Umbilical cord (tissue), 2 donors: Measurements from ENCODE around the gene PDE11A. TPM values are rescaled to one million over a fixed set of nuclear protein-coding genes. Genes with fewer than 3 reads are reported as not detected.

Source experiments
- DNase-seq: peaks from one replicate; pipeline ENCODE4 v3.0.0-alpha.2; 2015; ENCODE audit warnings: low spot score
- total RNA-seq: library from RNA; depleted of rRNA; stranded (reverse); fragments of >200 nt; gene quantifications from one replicate; pipeline ENCODE4 v1.2.3, GENCODE V29; 2014; ENCODE audit warnings: low replicate concordance; ENCODE audit not compliant: insufficient read depth

PDE11A gene
- total RNA-seq, 1 donor from 2014 or later, result 0.72 TPM

DNA sequence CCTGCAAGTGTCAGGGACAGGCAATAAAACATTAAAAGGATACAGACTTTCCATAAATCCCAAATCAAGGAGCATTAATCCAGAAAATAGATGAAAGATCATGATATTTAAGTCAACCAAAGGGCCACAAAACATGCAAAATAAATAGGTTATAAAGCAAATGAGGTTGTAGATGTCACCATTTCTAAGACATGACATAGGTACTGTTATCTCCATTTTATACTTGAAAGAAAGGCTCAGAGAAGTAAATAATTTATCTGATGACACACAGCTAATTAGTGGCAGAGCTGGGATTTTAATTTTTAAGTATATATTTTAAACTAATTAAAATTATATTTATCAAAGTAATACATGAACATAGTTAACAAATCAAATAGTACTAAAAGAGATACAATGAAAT, 378.2 kb downstream of the PDE11A start:
- no peak for DNase-seq

DNA sequence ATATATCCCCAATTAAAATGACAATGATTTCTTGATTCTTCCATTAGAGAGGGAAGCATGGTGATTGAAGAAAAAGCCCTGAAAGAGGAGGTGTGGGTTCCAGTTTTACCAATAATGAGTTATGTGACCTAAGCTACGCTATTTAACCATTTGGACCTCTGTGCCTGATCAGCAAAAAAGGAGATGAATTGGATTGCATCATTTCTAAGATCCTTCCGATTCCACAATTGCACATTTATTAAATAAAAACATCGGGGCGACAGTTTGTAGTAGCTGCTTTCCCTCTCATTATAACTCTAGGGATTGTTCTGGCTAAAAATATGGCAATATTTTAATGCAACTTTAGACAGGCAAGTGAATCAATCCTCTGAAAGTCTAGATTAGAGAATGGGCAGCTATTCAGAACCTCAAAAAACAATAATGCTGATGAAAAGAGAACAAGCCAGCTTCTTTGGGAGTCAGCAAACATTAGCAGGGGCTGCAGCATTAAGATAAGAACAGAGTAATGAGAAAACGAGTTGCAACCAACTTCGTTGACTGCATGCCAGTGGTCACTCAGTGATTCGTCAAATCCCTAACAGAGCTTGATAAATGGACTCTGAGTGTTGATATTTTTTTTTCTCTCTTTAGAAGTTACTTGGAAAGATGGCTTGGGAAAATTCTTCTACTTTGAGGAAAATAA, 378.8 kb downstream of the PDE11A start:
- DNase-seq, result peak; percentile 80

DNA sequence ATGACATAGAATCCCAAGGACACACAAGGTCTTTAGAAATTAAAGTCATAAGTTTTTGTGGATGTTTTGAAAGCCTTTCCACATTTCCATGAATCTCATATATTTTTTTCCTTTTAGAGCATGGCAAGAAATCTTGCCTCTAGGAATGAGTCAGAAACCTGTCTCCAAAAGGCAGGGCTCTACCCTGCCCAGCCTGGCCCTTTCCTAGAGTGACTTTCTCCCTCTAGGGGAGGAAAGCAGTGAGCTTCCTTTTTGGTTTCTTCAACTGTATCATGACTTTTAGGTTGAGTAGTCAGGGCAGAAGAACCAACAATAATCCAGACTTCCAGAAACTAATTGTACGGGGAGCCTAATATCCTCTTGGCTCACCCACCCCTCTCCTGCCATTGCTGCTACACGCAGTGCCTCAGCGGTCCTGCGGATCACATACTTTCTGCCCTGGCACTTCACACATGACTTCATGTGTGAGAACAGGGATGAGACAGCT, 379.8 kb downstream of the PDE11A start:
- peak; percentile 28 for DNase-seq

DNA sequence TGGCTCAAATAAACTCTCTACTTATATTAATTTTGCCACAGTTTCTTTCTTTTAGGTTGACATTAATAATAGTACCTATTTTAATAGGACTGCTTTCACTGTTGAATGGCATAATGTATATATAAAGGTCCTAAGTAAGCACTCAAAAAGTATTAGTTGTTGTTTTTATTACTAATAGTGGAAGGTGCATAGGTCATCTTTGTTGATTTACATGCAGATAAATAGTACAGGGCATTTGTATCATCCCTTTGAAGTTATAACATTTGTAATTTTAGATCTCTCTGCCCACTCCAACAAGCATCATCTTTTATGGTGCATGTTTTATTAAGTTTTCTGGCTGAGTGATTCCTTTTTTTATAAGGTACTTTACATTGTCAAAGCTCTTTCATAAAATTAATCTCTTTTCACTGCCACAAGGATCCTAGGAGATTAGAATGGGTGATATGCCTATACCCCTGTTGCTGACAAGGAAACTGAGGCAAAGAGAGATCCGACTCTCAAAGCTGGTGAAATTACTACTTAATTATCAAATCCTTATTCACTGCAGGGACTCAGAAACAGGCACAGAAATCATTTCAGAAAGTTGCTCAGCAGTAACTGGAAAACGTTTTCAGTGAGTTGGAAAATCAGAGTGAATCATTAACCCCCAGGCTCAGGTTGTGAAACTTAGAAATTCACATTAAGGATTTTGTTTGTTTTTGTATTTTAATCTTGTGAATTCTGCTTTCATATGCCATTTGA, 380.4 kb downstream of the PDE11A start:
- peak; percentile 17 for DNase-seq

DNA sequence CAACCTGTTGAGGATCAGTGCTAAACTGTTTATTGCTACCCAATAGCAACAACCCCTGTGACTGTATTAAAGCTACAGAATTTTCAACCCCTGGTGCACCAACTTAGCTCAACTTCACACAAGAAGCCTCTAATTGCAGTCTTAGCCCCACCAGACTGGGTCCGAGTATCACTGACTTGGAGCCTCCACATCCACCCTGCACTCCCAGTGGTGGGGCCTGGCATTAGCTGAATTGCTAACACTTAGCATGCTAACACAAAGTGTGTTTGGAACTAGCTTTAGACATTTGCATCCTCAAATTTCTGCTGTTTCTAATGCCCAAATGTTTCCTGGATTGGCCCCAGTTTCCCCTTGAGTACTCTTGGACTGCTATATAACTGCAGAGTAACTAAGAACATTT, 381.4 kb downstream of the PDE11A start:
- no peak for DNase-seq

DNA sequence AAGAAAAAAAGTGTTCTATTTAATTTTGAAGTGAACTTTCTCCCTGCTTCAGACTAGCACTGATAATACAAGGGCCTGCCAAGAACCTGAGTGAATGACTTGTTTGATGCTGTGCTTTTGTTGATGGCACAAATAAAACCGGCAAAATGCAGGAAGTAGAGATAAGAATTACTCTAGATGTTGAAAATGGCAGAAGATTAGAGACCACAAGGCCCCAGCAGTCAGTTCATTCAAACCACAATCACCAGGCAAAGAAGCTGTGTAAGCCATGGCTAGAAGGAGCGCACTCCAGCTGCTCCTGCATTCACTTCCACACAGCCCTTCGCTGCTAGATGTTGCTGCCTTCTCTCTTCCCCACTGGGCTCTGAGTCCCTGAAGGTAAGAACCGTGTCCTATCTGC, 383.0 kb downstream of the PDE11A start:
- no peak for DNase-seq

DNA sequence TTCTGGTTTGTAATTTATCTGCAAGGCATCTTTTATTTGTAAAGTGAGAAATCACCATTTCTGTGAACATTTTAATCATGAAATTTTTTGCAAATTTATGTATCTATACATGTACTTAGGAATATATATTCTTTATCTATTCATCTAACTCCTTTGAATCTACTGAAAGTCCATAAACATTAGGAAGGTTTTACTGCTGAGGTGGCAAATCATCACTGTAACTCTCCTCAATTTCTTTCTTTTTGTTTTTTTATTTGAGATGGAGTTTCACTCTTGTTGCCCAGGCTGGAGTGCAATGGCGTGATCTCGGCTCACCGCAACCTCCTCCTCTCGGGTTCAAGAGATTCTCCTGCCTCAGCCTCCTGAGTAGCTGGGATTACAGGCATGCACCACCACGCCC, 383.7 kb downstream of the PDE11A start:
- DNase-seq, result no peak

DNA sequence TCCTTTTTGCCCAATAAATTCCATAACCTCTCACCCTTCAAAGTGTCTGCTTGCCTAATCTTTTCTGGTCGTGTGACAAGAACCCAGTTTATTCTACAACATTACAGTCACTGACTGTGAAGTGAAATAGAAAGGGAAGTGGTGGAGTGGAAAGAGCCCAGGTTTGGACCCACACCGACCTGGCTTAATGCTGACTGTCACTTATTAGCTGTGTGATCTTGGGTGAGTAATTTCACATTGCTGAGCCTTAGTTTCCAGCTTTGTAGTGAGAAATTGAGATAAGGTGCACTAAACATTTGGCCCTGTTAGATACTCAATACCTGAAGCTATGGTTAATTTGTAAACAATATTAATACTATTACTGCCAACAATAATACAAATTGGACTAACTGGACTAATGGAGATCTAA, 388.9 kb downstream of the PDE11A start:
- no peak for DNase-seq

DNA sequence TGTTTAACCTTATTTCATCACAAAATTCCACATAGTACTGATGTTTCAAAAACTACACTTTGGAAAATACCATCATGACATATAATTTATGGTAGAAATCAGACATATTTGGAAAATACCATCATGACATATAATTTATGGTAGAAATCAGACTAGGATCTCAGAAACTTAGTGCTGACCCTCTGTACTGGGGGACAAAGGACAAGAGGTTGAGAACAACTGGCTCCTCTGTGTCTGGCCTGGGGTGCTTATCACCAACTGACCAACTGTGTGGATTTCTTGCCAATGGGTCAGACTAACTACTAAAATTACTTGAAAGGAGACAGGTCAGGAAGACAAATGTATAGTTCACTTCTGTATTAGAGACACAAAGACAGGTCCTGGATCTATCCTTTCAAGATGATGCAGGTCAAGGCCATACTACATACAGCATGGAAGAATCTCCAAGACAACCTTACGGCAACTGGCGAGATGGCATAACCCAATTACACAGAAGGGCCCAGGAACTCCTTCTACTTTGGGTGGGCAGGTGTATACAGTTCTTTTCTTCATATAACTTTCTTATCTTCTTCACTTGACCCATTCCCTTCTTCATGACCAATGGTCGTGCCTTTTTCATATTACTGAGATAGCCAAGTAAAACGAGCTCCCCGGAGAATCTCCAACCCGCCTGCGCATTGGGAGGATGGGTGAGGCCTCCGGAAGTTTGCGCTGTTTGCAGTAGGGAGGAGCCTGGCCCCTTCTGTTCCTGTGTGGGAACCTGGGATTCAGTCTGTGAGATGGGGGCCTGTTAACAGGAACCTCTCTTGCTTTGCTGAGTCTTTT, 389.5 kb downstream of the PDE11A start:
- DNase-seq, result no peak

DNA sequence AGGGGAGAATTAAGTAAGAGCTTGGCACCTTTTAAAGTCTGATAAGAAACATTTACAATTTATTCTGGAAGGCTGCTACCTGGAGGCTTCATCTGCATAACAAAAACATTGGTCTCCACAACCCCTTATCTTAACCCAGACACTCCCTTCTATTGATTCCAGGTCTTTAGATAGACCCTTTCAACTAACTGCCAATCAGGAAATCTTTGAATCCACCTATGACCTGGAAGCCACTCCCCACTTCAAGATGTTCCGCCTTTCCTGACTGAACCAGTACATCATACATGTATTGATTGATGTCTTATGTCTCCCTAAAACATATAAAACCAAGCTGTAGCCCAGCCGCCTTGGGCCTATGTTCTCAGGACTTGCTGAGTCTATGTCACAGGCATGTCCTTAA, 390.6 kb downstream of the PDE11A start:
- no peak for DNase-seq

DNA sequence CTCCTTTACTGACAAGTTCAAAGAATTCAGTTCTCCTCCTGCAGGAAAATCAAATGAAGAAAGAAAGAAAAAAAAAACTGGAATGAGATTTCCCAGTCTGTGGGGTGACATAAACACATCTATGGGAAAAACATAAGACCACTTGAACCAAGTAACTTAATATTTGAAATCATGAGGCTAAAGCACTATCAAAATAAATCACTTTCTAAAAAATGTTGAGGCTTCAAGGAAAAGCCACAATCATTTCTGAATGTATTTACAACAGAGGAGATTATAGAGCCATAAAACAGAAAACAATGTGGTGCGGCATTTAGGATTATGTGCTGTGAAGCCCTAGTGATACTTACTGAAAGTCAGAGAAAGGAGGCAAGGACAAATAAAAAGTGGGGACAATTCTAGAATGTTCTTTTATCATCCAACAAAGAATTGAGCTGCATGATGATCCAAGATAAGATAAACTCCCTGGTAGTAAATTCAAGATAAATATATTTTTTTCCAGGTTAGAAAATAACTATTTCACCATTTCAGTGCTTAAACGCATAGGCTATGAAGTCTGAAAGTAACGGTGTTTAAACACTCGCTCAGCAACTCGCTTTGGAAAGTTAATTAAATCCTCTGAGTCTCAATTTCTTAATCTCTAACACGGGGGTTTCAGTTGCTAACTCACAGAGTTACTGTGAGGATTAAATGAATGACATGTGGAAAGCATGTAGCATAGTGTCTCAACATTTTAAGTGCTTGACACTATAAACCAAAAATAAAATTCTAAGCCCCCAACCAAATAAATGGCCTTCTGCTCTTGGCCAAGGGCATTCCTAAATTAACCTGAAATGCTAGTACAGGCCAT, 391.5 kb downstream of the PDE11A start:
- peak; percentile 23 for DNase-seq

DNA sequence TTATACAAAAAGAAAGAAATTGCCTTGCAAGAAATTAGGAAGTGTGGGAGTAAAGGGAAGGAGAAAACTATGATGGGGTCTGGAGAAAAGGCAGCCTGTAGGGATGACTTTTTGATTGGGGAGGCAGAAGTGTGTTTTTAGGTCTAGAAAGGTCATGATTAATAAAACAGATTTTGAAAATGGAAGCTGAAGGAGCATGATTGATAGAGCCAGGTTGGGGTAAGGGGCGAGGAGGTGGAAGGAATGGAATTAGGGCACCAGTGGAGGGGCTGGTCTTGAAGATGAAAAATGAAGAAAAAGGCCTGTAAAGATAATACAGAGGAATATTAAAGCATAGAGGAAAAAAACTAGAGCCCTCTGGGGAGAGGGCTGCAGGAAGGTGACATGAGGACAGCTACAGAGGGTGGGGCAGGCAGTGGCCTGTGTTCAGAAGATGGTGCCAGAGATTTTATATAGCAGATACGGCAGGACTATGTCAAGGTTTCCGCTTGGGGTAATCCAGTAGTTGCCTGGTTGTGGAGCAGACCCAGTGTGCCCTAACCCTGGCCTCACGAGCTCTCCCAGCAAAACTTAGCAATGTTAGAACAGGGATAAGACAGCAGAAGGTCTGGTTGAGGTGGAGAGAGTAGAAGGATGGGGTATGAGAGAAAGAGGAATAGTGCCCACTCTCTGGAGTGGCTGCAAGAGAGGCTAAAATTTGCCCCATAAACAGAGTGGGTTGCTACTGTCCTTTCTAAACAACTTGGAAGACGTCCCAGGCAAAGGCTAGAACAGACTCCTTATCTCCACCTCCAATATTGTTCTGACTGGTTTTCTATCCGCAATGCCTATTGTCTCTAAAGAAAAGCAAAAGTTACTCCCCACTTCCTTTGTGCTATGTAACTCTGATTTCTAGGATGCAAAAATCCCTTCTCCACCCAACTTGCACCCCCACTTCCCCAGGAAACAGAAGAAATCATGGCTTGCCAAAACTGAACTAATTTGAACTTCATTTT, 392.7 kb downstream of the PDE11A start:
- no peak for DNase-seq

DNA sequence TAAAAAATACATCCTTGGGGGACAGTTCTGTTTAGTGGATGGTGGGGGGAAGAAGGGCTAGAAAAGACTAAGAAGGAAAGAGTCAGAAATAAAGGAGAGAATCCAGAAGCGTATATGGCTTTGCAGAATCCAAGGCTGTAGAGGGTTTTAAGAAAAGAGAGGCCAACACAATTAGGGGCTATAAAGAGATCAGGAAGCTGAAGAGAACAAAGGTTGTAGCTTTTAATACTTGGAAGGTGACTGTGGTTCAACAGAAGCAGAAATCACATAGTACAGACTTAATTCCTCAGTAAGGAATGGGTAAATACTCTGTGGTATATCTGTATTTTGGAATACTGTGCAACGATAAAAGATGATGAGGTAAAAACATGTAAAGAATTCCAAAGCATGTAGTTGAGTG, 393.6 kb downstream of the PDE11A start:
- no peak for DNase-seq

DNA sequence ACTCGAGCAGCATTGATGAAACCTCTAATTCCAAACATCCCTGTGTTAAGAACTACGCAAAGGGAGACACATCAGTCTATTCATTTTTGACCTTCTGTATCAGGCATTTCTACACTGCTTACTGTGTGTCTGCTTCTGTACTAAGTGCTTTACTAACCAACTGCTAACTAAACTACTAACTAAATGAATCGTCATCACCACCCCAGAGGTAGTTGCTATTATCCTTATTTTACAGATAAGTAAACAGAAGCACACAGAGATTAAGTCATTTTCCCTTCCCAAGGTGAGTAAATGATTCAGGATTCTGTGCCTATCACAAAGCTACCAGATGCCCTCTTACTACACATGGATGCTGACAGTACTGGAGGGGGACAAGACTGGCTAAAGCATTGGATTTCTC, 395.9 kb downstream of the PDE11A start:
- DNase-seq, result no peak

DNA sequence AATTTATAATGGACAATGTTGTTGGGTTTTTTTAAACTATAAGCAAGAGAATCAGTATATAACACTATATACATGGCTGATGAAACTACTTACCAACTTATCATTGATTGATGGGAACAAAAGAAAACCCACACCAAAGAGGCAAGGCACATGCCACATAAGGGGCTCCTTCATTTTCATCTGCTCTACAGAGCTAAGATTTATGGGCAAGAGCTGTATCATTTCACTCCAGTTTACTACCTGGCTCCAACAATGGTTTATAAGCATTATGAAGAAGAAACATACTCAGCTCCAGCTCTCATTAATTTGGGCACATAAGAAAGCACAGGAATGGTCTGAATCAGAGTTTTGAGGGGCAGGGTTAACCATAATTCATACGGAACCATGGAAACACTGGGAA, 396.8 kb downstream of the PDE11A start:
- no peak for DNase-seq

DNA sequence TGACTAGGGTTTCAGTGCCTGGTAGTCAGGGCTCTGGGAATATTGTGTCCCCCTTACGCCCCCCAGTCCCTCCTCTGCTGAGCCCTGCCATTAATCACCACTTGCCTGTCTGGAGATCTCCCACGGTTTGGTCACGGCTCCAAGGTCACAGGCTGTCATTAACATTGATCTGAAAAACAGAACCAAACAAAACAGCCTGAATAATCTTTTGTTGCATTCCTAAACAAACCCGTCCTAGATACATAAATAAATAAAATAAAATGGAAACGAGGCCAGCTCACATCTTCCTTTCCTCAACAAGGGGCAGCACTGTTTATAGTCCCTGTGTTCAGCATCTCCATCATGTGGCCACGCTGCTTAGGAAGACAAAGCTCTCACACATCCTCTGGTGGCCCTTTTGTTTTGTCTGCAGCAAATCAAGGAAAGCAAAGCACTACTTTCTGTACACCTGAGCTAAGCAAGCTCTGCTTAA, 397.2 kb downstream of the PDE11A start:
- no peak for DNase-seq

DNA sequence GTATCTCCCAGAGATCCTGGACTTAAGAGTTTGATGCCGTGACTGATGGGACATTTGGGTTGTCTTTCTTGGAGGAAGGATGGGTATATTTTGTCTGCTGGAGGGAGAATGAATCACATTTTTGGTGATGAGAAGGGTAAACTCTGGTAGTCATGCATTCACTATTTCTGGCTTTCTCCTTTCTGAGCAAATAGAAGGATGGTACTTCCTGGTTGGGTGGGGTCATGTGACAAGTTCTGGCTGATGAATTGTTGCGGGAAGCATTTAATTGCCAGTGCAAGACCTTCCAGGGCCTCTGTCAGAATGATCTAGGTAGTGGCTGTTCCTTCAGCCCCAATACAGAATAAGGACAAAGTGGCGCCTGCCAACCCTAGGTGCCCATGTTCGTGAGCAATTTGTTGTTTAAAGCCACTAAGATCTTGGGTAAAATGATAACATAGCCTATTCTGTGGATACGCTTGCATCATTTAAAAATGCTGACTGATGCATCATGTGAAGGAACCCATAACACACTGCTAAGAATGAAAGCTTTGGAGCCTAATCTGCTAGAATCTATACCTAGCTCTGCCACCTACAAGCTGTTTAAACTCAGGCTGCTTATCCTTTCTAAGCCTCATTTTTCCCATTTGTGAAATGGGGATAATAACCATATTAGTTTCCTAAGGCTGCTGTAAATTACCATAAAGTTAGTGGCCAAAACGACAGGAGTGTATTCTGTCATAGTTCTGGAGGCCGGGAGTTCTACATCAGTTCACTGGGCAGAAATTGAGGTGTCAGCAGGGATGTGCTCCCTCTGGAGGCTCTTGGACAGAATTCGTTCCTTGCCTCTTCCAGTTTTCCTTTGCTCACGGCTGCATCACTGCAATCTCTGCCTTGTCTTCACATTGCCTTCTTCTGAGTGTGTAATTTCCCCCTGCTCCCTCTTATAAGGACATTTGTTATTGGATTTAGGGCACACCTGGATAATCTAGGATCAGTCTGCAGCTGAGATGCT, 398.7 kb downstream of the PDE11A start:
- no peak for DNase-seq

DNA sequence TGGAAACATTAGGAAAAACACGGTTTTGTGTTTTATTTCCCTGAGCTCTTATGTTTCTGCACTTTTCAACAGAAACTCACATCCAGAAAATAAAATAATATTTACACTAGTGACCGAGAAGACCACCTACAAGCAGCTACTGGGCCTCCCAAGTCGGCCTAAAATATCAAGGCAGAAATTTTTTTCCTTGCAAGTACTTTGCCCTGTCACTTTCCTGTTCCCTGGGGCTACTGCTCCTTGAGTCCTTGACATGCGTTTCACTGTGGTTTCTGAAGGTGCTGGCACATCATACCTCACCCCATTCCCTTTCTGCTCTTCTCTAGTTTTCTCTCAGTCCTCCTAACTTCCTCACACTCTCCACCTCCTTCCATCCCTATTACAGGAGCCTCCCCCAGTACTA, 400.9 kb downstream of the PDE11A start:
- DNase-seq, result no peak
